WERI-Rb-1 (cell line): ENCODE data around the gene PLXNA2.

Experiments
- DNase-seq: peaks from one replicate; pipeline ENCODE4 v3.0.0-alpha.2; 2020
- H3K27ac ChIP-seq: fragments of 250-450 bp; sonication (Bioruptor Pico); 2 replicates; pipeline ENCODE4 v1.5.1; 2020; ENCODE audit warnings: mild to moderate bottlenecking, moderate library complexity
- H3K27me3 ChIP-seq: fragments of 250-450 bp; sonication (Bioruptor Pico); 2 replicates; pipeline ENCODE4 v1.5.1; 2021; ENCODE audit warnings: mild to moderate bottlenecking, low read depth, moderate library complexity; ENCODE audit not compliant: insufficient read depth, severe bottlenecking
- H3K36me3 ChIP-seq: fragments of 250-450 bp; sonication (Bioruptor Pico); 2 replicates; pipeline ENCODE4 v1.5.1; 2020; ENCODE audit warnings: mild to moderate bottlenecking, moderate library complexity
- H3K4me3 ChIP-seq: 2 replicates; pipeline ENCODE4 v1.5.1; 2011; ENCODE audit warnings: low read depth, mild to moderate bottlenecking, control low read depth, low read length
- H3K9me3 ChIP-seq: fragments of 250-450 bp; sonication (Bioruptor Pico); 2 replicates; pipeline ENCODE4 v1.5.1; 2021; ENCODE audit warnings: mild to moderate bottlenecking, moderate library complexity; ENCODE audit not compliant: severe bottlenecking
- TF ChIP-seq, protein P1 (sequence below): IDR thresholded peaks from 2 replicates; pipeline ENCODE4 v1.5.1; 2011; ENCODE audit warnings: low read depth, mild to moderate bottlenecking, control low read depth, inconsistent platforms, low read length

Gene PLXNA2

DNA sequence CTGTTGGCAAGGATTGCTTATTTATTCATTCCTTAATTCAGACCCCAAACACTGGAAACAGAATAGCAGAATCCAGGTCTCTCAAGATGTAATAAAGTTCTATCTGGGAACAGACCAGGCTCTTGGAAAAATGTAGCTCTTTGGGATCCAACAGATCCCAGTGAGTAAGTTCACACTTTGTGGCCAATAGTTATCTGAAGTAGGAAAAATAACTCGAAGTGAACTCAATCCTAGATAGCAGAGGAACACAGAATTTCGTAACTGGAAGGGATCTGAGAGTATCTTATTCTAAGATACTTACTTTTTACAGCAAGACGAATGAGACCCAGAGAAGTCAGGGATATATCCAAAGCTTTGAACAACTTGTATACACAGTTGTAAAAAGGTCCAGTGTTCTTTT, 182.6 kb downstream of the PLXNA2 start:
- no peaks in the 10 kb centered on the region for H3K27me3 ChIP-seq
- no peak overlapping the region for H3K27ac ChIP-seq
- no peak overlapping the region for H3K4me3 ChIP-seq
- no peaks in the 10 kb centered on the region for H3K9me3 ChIP-seq
- DNase-seq, result no peak
- TF ChIP-seq, protein P1, sequence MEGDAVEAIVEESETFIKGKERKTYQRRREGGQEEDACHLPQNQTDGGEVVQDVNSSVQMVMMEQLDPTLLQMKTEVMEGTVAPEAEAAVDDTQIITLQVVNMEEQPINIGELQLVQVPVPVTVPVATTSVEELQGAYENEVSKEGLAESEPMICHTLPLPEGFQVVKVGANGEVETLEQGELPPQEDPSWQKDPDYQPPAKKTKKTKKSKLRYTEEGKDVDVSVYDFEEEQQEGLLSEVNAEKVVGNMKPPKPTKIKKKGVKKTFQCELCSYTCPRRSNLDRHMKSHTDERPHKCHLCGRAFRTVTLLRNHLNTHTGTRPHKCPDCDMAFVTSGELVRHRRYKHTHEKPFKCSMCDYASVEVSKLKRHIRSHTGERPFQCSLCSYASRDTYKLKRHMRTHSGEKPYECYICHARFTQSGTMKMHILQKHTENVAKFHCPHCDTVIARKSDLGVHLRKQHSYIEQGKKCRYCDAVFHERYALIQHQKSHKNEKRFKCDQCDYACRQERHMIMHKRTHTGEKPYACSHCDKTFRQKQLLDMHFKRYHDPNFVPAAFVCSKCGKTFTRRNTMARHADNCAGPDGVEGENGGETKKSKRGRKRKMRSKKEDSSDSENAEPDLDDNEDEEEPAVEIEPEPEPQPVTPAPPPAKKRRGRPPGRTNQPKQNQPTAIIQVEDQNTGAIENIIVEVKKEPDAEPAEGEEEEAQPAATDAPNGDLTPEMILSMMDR, result no peak
- peaks cover 6% of the 10 kb centered on the region for H3K36me3 ChIP-seq

DNA sequence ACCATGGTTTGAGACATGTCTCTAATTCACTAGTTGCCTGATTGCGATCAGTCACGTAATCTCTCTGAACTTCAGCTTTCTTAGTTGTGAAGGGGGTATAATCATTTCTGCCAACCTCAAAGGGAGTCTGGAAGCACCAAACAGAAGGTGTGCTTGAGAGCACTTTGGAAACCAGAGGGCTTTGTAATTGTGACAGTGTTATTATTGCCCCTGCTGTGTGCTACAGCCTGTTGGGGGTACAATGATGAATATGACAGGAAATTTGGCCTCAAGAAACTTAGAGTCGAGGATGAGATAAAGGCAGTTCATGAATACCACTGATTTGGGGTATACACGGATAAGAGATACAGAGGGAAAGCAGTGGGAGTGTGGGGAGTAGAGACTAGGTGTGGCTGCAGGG, 183.1 kb downstream of the PLXNA2 start:
- H3K4me3 ChIP-seq, result no peak overlapping the region

GRCh38 chr1:208060215-208060869, 183.8 kb downstream of the PLXNA2 start:
- Histone ChIP-seq H3K36me3 (peaks cover 6% of the 10 kb centered on the region), H3K4me3 (no peak overlapping the region), H3K27ac (no peak overlapping the region), H3K9me3 (no peaks in the 10 kb centered on the region), H3K27me3 (no peaks in the 10 kb centered on the region)
- TF ChIP-seq, protein P1, result no peak
- DNase-seq, result no peak

More for the DNA sequence above, 183.1 kb downstream of the PLXNA2 start:
- TF ChIP-seq, protein P1, result no peak
- H3K9me3 ChIP-seq, result no peaks in the 10 kb centered on the region
- peaks cover 6% of the 10 kb centered on the region for H3K36me3 ChIP-seq
- no peak for DNase-seq
- no peaks in the 10 kb centered on the region for H3K27me3 ChIP-seq
- H3K27ac ChIP-seq, result no peak overlapping the region

- H3K36me3 ChIP-seq, result peaks cover 6% of the 10 kb centered on the region
- H3K4me3 ChIP-seq, result no peak overlapping the region
- no peaks in the 10 kb centered on the region for H3K9me3 ChIP-seq
- TF ChIP-seq, protein P1, result no peak
- no peak for DNase-seq
- H3K27ac ChIP-seq, result no peak overlapping the region
- H3K27me3 ChIP-seq, result no peaks in the 10 kb centered on the region
Observed at GRCh38 chr1:208059409-208060001, 184.7 kb downstream of the PLXNA2 start.

DNA sequence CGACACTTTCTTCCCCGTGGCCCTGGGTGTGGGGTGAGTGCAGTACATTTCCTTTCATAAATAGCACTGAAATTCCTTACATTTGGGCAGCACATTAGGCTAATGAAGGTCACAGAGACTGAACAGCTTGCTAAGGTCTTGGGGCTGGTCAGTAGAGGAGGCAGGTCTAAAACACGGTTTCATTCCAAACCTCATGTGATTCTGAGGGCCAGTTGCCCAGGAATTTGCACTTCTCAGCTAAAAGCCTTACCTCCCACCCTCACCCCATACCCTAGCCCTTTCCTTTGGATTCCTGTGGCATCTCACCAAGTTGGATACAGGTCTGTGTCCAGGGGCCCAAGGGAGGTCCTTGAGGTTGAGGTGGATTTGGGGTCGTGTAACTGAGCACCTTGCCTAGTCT, 185.4 kb downstream of the PLXNA2 start:
- no peaks in the 10 kb centered on the region for H3K27me3 ChIP-seq
- no peak for DNase-seq
- TF ChIP-seq, protein P1, result no peak
- peaks cover 11% of the 10 kb centered on the region for H3K36me3 ChIP-seq
- no peaks in the 10 kb centered on the region for H3K9me3 ChIP-seq
- H3K27ac ChIP-seq, result no peak overlapping the region
- no peak overlapping the region for H3K4me3 ChIP-seq

DNA sequence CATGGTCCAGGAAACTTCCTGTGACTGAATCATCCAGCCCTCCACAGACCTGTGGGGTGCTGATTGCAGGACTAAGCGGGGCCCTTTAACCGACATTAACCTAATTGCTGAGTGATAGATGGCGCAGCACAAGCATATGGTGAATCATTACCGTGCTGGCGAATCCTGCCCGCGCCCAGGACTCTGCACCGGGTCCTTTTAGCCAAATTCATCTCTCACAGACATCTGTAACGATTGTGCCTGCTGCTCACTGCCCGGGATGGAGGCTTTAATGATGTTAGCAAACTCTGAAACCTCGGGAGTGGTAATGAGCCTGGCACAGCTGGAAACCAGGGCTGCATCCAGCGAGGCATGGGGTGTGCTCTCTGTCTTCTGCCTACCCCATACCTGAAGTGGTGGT, 185.9 kb downstream of the PLXNA2 start:
- Histone ChIP-seq H3K27me3 (no peaks in the 10 kb centered on the region), H3K9me3 (no peaks in the 10 kb centered on the region)
- TF ChIP-seq, protein P1, result no peak

More for the DNA sequence above, 185.9 kb downstream of the PLXNA2 start:
- DNase-seq, result no peak
- peaks cover 16% of the 10 kb centered on the region for H3K36me3 ChIP-seq
- H3K4me3 ChIP-seq, result no peak overlapping the region
- H3K27ac ChIP-seq, result no peak overlapping the region
